GM12873 (cell line): ENCODE measurements around the gene GYS1.

Source experiments
- CTCF ChIP-seq: IDR thresholded peaks from 2 replicates; pipeline ENCODE4 v1.5.1; 2012; ENCODE audit warnings: low read depth, mild to moderate bottlenecking, moderate library complexity, low read length, control low read depth; ENCODE audit not compliant: insufficient read depth; ENCODE audit errors: missing control alignments

GYS1 gene

GRCh38 chr19:48990400-48990799, 2.7 kb downstream of the GYS1 start:
- no peak for TF ChIP-seq CTCF

GRCh38 chr19:48989701-48990291, 3.3 kb downstream of the GYS1 start:
- no peak for TF ChIP-seq CTCF

GRCh38 chr19:48988860-48989259, 4.2 kb downstream of the GYS1 start:
- TF ChIP-seq CTCF = no peak

GRCh38 chr19:48988286-48988685, 4.8 kb downstream of the GYS1 start:
- no peak for TF ChIP-seq CTCF

GRCh38 chr19:48987323-48987722, 5.8 kb downstream of the GYS1 start:
- no peak for TF ChIP-seq CTCF

- TF ChIP-seq CTCF = no peak
Observed at GRCh38 chr19:48986211-48986610, 6.9 kb downstream of the GYS1 start.

GRCh38 chr19:48985711-48986110, 7.4 kb downstream of the GYS1 start:
- no peak for TF ChIP-seq CTCF
